HCT116 (cell line): ENCODE data around the gene ZBTB49.

ENCODE experiments used
- CEBPB ChIP-seq: IDR thresholded peaks from 2 replicates; pipeline ENCODE4 v1.6.1; 2012; ENCODE audit warnings: low read depth
- EGR1 ChIP-seq: IDR thresholded peaks from 2 replicates; pipeline ENCODE4 v1.6.1; 2012; ENCODE audit warnings: low read depth
- EZH2 ChIP-seq: fragments of 200-600 bp; sonication (generic); IDR thresholded peaks from 2 replicates; pipeline ENCODE4 v1.6.1; 2017; ENCODE audit warnings: antibody characterized with exemption, mixed run types
- EZH2phosphoT487 ChIP-seq: fragments of 200-600 bp; IDR thresholded peaks from 2 replicates; pipeline ENCODE4 v1.6.1; 2018; ENCODE audit warnings: antibody characterized with exemption, borderline replicate concordance
- POLR2A ChIP-seq: IDR thresholded peaks from 2 replicates; pipeline ENCODE4 v1.7.0; 2011; ENCODE audit warnings: borderline replicate concordance; ENCODE audit not compliant: insufficient read depth, insufficient read length; ENCODE audit errors: extremely low read depth
- POLR2AphosphoS5 ChIP-seq: IDR thresholded peaks from 2 replicates; pipeline ENCODE4 v1.6.1; 2011; ENCODE audit warnings: mild to moderate bottlenecking, low read depth, low read length, moderate library complexity
- REST ChIP-seq: IDR thresholded peaks from 2 replicates; pipeline ENCODE4 v1.6.1; 2012; ENCODE audit warnings: low read depth
- SIN3A ChIP-seq: IDR thresholded peaks from 2 replicates; pipeline ENCODE4 v1.6.1; 2012; ENCODE audit warnings: low read depth
- ZFX ChIP-seq: fragments of 450-650 bp; IDR thresholded peaks from 2 replicates; pipeline ENCODE4 v1.6.1; 2017
- ZNF274 ChIP-seq: fragments of 200-500 bp; sonication (Bioruptor generic); IDR thresholded peaks from 2 replicates; pipeline ENCODE4 v1.6.1; 2014; ENCODE audit warnings: mild to moderate bottlenecking, low read depth, low read length, inconsistent platforms
- TF ChIP-seq, protein P1 (sequence below), 3 experiments: fragments of 200-600 bp in 1 of 3; sonication (generic) in 1 of 3; IDR thresholded peaks in 2 of 3; conservative IDR thresholded peaks in 1 of 3; 2 replicates each; pipeline ENCODE4 v1.5.1; 2012 to 2017; ENCODE audit warnings: low read depth in 2 of 3, low read length in 2 of 3, antibody characterized with exemption in 1 of 3, borderline replicate concordance in 1 of 3, control low read depth in 1 of 3, mild to moderate bottlenecking in 1 of 3, mixed read lengths in 1 of 3, mixed run types in 1 of 3, moderate library complexity in 1 of 3; ENCODE audit not compliant: insufficient read depth in 1 of 3
- TF ChIP-seq, protein P2 (sequence below): IDR thresholded peaks from 2 replicates; pipeline ENCODE4 v1.6.1; 2012

GRCh38 chr4:4329496-4329895, 39.4 kb downstream of the ZBTB49 start:
- TF ChIP-seq, protein P1, sequence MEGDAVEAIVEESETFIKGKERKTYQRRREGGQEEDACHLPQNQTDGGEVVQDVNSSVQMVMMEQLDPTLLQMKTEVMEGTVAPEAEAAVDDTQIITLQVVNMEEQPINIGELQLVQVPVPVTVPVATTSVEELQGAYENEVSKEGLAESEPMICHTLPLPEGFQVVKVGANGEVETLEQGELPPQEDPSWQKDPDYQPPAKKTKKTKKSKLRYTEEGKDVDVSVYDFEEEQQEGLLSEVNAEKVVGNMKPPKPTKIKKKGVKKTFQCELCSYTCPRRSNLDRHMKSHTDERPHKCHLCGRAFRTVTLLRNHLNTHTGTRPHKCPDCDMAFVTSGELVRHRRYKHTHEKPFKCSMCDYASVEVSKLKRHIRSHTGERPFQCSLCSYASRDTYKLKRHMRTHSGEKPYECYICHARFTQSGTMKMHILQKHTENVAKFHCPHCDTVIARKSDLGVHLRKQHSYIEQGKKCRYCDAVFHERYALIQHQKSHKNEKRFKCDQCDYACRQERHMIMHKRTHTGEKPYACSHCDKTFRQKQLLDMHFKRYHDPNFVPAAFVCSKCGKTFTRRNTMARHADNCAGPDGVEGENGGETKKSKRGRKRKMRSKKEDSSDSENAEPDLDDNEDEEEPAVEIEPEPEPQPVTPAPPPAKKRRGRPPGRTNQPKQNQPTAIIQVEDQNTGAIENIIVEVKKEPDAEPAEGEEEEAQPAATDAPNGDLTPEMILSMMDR (IDR thresholded peaks at IDR 0.05 in 2 of 3, conservative IDR thresholded peaks at IDR 0.05 in 1 of 3; ENCODE audit: borderline replicate concordance in 1 of 3, insufficient read depth in 1 of 3, low read depth in 2 of 3, low read length in 2 of 3): no peak
- TF ChIP-seq EZH2: no peak
- TF ChIP-seq POLR2AphosphoS5: no peak
- no peak for TF ChIP-seq SIN3A
- no peak for TF ChIP-seq ZNF274
- no peak for TF ChIP-seq EZH2phosphoT487
- no peak for TF ChIP-seq REST
- TF ChIP-seq EGR1: no peak
- TF ChIP-seq ZFX: no peak
- no peak for TF ChIP-seq POLR2A
- TF ChIP-seq, protein P2, sequence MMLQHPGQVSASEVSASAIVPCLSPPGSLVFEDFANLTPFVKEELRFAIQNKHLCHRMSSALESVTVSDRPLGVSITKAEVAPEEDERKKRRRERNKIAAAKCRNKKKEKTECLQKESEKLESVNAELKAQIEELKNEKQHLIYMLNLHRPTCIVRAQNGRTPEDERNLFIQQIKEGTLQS: no peak
- no peak for TF ChIP-seq CEBPB
